GM04503 (cell line): ENCODE data around the gene DRD4.

ENCODE experiments used
- DNase-seq: peaks from one replicate; pipeline ENCODE4 v3.0.0-alpha.2; 2012; ENCODE audit warnings: low read depth

The DRD4 gene

DNA sequence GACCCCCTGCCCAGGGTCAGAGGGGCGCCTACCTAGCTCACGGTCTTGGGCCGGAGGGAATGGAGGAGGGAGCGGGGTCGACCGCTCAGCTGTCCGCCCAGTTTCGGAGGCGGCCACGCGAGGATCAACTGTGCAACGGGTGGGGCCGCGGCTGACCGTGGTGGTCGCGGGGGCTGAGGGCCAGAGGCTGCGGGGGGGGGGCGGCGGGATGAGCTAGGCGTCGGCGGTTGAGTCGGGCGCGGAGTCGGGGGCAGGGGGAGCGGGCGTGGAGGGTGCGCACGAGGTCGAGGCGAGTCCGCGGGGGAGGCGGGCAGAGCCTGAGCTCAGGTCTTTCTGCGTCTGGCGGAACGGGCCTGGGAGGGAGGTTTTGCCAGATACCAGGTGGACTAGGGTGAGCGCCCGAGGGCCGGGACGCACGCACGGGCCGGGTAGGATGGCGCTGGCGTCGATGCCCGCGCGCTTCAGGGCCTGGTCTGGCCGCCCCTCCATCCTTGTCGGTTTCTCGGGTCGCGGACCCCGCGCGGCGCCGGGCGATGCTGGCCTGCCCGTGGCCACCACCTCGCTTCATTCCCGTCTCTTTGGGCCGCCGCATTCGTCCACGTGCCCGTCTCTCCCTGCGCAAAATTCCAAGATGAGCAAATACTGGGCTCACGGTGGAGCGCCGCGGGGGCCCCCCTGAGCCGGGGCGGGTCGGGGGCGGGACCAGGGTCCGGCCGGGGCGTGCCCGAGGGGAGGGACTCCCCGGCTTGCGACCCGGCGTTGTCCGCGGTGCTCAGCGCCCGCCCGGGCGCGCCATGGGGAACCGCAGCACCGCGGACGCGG lies at the start of gene DRD4:
Gene DRD4 (plus strand): TSS at position 759 of the 822 bp plus-strand sequence. CDS start 36 bp downstream, at position 795.
- no peak for DNase-seq

DNA sequence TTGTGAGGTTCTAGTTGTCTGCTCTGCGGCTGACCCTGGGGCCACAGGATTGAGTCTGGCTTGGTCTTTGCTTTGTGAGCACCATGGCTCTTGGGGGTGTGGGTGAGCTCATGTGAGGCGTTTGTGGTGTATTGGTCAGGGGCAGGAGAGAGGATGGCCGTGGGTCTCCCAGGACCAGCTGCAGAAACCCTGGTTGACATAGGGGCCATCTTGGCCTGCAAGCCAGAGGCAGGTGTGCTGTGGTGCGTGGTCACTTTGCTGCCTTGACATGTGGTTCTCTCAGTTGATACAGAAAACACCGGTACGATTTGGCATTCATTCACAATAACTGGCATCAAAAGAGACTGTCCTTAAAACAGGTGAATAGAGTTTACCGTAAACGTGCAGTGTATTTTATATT lies 49.5 kb upstream of the DRD4 start:
- DNase-seq, result no peak

DNA sequence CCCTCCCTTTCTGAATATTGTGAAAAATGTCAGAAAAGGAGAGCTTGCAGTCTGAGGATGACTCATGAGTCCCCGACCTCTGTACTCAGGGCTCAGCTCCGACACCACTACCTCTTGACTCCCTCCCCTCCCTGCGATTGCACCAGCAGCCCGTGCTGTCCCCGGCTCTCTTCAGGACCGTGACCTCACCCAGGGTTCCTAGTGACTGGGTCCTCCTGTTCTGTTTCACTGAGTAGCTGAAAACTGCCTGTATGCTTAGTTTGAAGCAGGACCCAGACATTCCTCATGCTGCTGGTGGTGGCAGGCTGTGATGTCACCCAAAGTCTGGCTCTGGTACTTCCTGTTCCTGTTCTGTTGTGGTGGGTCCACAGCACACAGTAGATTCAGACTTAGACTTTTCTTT lies 49.1 kb upstream of the DRD4 start:
- DNase-seq, result no peak

DNA sequence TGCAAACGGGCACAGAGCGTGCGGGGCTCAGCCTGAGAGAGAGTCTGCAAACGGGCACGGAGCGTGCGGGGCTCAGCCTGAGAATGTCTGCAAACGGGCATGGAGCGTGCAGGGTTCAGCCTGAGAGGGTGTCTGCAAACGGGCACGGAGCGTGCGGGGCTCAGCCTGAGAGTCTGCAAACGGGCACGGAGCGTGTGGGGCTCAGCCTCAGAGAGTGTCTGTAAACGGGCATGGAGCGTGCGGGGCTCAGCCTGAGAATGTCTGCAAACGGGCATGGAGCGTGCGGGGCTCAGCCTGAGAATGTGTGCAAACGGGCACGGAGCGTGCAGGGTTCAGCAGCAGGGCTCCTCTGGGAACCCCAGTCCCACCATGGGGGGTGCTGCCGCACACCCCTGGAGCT lies 47.3 kb upstream of the DRD4 start:
- DNase-seq, result no peak

DNA sequence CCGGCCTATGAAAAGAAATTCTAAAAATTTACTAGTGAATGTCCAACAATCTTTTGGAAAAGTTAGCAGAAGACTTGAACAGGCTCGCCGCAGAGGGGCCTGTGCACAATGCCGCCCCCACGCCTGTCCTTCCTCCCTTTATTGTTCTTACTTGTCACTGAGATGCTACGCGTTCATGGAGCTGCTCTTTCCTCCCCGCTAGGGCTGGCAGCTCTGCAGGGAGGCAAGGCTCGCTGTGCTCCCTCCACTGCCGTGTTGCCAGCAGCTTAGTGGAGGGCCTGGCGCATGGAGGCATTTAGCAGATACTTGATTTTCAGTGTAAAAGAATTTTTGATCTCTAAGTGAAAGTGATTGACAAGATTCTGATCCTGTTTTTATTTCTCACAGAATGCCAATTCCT lies 46.1 kb upstream of the DRD4 start:
- DNase-seq, result no peak

DNA sequence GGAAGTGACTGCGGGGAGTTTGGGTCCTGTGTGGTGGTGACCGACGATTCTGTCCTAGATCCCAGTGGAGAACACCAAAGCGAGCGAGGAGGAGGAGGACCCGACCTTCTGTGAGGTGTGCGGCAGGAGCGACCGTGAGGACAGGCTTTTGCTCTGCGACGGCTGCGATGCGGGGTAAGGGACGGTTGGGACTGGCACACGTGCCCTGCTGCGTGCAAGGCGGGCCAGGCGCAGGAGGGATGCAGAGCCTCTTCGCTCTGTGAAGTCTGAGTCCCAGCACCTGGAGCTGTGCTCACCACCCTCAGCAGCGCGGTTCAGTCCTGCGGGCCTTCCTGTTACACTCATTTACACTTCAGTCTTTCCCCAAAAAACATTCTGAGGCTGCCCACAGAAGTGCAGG lies 44.6 kb upstream of the DRD4 start:
- DNase-seq, result no peak

DNA sequence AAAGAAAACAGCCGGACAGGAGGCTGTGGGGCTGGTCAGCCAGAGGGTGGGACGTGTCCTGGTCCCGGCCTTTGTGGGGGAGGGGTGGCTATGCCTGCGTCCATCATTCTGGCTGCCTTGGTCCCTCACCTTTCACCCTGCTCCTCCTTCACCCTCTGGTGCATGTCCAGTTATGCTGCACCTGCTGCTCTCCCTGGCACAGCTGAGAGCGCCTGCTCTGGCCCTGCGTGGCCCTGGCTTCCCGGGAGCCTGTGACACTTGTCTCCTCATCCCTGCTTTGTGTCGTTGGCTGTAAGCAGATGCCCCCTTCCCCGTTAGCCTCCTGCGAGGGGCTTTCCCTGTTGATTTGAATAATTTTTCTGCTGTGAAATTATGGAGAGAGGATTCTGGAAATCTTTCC lies 44.2 kb upstream of the DRD4 start:
- DNase-seq, result no peak

DNA sequence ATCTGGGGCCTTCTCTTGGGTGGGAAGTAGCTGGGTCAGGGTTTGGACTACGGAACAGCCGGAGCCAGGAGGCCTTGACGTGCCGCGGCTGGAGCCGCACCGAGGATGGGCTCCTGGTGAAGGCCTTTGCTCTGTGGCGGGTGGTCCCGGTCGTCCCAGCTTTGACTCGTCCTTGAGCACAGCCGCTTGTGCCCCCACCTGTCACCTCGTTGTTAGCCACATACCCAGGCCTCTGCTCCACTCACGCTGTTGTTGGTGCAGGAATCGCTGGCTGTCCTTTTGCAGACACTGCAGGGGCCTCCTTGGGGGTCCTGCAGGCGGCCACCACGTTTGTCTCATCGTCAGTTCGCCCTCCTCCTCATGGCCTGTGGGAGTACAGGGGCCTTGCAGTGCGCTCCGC lies 43.7 kb upstream of the DRD4 start:
- DNase-seq, result no peak

DNA sequence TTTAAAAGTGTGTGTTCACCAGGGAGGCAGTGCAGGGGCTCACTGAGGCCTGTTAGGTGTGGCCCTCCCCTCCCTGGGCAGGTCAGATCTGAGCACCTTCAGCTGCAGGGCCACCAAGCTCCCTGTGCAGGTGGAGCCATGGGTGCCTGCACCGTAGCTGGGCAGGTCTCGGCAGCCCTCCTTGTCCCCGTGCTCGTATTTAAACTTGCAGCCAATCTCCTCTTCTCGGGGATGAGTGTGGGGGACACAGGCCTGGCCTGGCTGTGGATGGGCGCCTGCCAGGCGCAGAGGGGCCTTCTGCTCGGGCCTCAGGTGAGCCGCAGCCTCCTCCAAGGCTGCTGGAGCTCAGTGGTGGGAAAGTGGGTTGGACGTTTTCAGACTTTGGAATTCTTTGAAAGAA lies 41.7 kb upstream of the DRD4 start:
- DNase-seq, result no peak

DNA sequence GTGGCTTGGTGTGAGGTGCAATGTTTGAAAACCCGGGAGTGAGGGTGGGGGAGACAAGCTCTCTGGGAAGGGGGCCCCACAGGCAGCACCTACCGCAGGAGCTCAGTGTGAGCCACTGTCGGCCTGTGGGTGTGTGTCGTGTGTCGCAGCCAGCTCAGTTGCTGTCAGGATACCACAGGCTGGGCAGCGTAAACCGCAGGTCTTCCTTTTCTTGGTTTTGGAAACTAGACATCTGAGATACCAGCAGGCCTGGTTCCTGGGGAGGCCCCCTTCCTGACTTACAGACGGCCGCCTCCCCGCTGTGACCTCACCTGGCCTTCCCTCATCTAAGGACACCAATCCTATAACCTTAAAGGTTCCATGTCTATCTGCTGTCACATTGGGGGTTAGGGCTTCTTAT lies 40.7 kb upstream of the DRD4 start:
- DNase-seq, result no peak

DNA sequence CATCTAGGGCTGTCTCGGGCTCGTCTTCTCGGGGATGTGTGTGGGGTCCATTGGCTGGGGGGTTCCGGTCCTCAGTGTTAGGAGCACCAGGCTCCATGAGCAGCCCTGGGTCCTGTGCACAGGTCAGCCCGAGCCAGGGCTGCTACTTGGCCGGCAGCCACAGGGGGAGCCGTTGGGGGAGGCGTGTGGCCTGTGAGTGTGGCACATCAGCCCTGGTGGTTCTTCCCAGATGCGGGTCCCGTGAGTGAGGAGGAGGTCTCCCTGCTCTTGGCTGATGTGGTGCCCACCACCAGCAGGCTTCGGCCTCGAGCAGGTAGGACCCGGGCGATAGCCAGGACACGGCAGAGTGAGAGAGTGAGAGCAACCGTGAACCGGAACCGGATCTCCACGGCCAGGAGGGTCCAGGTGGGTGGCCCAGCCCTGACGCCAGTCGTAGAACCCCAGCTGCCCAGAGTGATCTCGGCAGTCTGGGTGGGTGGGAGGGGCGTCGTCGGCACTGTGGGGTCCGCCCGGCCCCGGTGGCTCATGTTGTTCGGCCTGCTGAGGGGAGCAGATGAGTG lies 39.8 kb upstream of the DRD4 start:
- DNase-seq, result no peak

DNA sequence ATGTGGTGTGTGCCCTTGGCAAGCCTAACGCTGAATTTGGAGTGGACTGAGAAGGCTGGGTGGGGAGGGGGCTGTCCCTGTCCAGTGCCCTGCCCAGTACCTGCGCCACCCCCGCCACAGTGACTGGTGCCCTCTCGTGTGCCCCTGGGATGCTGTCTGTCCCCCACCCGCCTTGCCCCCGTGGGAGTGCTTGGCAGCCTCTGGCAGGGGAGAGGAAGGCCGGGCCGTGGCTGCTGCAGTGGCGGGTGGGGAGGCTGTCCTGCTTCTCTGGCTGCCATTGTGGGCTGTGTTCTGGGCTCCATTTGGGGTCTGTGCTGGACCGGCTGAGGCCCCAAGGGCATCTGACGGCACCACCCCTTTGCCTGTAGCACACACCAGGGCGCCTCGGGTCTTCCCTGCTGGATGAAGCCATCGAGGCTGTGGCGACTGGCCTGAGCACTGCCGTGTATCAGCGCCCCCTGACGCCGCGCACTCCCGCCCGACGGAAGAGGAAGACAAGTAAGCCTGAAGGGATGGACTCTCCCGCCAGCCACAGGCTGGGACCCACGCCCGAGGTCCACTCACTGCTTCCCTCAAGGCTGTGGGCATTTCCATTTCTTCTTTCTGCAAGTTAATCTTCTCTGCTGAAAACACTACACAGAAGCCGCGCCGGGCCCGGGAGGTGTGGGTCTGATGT lies 38.9 kb upstream of the DRD4 start:
- DNase-seq, result no peak

DNA sequence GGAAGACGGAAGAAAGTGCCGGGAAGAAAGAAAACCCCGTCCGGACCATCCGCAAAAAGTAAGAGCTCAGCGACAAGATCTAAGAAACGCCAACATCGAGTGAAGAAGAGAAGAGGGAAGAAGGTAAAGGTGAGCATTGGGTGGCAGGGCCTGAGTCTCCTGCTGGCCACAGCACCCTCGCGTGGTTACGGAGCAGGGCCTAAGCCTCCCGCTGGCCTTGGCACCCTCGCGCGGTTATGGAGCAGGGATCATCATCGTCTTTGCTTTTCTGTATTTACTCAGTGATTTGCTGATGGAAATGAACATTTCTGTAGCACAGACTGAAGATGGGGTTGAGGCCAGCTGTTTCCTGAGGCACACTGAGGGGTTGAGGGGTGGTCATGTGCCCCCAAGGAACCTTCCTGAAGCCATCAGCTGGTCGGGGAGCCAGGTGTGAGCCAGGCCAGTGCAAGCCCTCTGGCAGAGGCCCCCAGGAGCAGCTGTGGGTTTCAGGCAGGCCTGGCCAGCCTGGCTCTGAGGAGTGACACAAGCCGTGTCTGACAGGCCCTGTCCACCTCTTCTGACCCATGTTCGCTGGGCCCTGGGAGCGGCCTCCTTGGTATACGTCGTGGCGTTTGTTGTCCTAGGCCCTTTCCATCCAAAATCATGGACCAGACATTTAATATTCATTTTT lies 35.4 kb upstream of the DRD4 start:
- no peak for DNase-seq

DNA sequence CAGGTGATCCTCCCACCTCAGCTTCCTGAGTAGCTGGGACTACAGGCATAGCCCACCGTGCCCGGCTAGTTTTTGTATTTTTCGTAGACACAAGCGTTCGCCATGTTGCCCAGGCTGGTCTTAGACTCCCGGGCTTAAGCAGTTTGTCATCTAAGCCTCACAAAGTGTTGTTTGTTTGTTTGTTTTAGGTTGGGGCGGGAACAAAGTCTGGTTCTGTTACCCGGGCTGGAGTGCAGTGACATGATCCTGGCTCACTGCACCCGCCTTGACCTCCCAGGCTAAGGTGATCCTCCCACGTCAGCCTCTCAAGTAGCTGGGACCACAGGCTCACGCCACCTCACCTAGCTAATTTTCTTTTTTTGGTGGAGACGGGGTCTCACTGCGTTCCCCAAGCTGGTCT lies 33.9 kb upstream of the DRD4 start:
- DNase-seq, result no peak

DNA sequence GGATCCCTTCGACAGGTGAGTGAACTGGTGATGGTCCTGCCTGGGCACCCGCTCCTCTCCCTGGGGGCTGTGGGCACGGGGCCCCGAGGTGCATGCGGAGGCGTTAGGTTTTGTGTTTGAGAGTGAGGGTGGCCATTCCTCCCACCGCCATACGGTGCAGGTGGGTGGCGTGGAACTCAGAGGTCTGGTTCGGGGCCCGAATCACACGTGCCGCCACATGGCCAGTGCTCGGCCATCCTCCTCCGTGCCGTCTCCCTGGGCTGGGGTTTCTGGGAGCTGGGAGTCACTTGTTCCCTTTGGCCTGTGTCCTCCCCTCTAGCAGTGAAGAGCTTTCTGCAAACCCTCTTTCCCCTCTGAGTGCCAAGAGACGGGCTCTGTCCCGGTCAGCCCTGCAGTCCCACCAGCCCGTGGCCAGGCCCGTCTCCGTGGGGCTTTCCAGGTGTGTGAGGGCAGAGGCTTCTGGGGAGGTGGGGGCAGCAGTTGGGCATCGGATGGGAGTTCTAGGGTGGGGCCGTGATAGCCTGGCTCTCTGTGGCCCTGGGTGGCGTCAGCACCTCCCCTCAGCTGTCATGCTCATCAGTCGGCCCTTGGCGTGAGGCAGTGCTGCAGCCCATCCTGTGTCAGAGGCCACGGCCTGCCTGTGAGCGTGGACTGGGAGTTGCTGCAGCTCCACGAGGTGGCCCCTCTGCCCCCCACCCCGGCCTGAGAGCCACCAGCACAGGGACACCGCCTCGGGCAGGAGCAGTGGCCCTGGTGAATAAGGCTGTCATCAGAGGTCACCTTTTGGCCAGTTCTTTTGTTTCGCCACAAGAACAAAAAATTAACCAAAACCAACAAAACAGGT lies 31.6 kb upstream of the DRD4 start:
- no peak for DNase-seq

DNA sequence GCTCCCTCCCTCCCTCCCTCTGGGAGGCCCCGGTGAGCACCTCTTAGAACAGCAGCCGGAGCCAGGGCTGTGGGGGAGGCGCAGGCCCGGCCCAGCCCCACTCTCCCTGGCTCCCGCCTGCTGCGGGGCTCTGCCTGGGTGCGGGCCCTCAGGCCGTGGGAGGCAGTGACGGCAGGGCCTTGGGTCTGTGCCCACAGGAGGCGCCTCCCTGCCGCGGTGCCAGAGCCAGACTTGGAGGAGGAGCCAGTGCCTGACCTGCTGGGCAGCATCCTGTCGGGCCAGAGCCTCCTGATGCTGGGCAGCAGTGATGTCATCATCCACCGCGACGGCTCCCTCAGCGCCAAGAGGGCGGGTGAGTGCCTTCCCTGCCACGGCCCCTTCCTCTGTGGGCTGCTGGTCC lies 30.8 kb upstream of the DRD4 start:
- DNase-seq, result no peak

DNA sequence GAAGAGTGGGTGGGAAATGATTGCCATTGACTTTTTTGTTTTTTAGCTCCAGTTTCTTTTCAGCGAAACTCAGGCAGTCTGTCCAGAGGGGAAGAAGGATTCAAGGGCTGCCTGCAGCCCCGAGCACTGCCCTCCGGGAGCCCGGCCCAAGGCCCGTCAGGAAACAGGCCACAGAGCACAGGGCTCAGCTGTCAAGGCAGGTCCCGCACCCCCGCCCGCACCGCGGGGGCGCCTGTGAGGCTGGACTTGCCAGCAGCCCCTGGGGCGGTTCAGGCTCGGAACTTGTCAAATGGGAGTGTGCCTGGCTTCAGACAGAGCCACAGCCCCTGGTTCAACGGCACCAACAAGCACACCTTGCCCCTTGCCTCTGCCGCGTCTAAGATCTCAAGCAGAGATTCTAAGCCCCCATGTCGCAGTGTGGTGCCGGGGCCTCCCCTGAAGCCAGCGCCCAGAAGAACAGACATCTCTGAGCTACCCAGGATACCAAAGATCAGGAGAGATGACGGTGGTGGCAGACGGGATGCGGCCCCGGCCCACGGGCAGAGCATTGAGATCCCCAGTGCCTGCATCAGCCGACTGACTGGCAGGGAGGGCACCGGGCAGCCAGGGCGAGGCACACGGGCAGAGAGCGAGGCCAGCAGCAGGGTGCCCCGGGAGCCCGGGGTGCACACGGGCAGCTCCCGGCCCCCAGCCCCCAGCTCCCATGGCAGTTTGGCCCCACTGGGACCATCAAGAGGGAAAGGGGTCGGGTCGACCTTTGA lies 29.9 kb upstream of the DRD4 start:
- DNase-seq, result no peak

DNA sequence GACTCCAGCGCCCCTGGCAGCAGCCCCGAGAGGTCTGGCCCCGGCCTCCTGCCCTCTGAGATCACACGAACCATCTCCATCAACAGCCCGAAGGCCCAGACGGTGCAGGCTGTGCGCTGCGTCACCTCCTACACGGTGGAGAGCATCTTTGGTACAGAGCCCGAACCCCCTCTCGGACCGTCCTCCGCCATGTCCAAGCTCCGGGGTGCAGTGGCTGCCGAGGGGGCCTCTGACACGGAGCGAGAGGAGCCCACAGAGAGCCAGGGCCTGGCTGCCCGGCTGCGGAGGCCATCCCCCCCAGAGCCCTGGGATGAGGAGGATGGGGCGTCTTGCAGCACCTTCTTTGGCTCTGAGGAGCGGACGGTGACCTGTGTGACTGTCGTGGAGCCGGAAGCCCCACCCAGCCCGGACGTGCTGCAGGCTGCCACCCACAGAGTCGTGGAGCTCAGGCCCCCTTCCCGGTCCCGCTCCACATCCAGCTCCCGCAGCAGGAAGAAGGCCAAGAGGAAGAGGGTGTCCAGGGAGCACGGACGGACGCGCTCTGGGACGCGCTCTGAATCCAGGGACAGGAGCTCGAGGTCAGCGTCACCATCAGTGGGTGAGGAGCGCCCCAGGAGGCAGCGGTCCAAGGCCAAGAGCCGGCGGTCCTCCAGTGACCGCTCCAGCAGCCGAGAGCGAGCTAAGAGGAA lies 29.0 kb upstream of the DRD4 start:
- DNase-seq, result no peak

DNA sequence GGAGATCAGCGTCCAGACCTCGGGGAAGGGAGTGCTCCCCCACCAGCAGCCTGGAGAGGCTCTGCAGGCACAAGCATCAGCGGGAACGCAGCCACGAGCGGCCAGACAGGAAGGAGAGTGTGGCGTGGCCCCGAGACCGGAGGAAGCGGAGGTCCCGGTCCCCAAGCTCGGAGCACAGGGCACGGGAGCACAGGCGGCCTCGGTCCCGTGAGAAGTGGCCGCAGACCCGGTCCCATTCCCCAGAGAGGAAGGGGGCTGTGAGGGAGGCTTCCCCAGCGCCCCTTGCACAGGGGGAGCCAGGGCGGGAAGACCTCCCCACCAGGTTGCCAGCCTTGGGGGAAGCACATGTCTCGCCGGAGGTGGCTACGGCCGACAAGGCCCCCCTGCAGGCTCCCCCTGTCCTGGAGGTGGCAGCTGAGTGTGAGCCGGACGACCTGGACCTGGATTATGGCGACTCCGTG lies 28.2 kb upstream of the DRD4 start:
- DNase-seq, result no peak

DNA sequence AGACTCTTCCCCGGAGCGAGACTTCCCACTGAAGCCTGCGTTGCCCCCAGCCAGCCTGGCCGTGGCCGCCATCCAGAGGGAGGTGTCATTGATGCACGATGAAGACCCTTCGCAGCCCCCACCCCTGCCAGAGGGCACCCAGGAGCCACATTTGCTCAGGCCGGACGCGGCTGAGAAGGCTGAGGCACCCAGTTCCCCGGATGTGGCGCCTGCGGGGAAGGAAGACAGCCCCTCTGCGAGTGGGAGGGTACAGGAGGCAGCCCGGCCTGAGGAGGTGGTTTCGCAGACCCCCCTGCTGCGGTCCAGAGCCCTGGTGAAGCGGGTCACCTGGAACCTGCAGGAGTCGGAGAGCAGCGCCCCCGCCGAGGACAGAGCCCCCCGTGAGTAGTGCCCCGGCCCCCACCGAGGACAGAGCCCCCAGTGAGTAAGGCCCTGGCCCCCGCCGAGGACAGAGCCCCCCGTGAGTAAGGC lies 27.7 kb upstream of the DRD4 start:
- DNase-seq, result no peak
